Spleen (tissue), 7 donors: Measurements from ENCODE around the gene CFAP221.

Source experiments
- CTCF ChIP-seq, 11 experiments: fragments of 200-600 bp in 7 of 11; fragments of 450-650 bp in 4 of 11; sonication (generic) in 4 of 11; IDR thresholded peaks in 8 of 11; conservative IDR thresholded peaks in 3 of 11; 1 replicate in 7 of 11; 2 replicates in 4 of 11; pipeline versions ENCODE4 v1.4.0 to v1.8.0; 2016 to 2021; ENCODE audit warnings: antibody characterized with exemption in 11 of 11, inconsistent platforms in 4 of 11, mild to moderate bottlenecking in 1 of 11
- POLR2A ChIP-seq, 3 donors: fragments of 450-650 bp; IDR thresholded peaks; one replicate each; pipeline ENCODE4 v1.5.1; 2017; ENCODE audit warnings: antibody characterized with exemption in 3 of 3, mild to moderate bottlenecking in 1 of 3
- donor health status: DM: no; HTN: no; CAD: no; lungs with moderate emphysema.
- donor health status: DM: no; HTN: no; CAD: no.
- donor health status: DM: no; HTN: no; CAD: no.

- TF ChIP-seq CTCF (IDR thresholded peaks at IDR 0.05 in 8 of 11, conservative IDR thresholded peaks at IDR 0.05 in 3 of 11) (no peak), POLR2A (IDR thresholded peaks at IDR 0.05) (no peak)
These were observed 85.9 kb downstream of the CFAP221 start for GRCh38 chr2:119630121-119630520.
